Urinary bladder (tissue), 4 donors: ENCODE data around the gene SCEL. TPM values are rescaled to one million over a fixed set of nuclear protein-coding genes. Genes with fewer than 3 reads are reported as not detected.

ENCODE experiments used
- DNase-seq: peaks from one replicate; pipeline ENCODE4 v3.0.0-alpha.2; 2015; ENCODE audit errors: extremely low spot score
- H3K27ac ChIP-seq: one replicate; pipeline ENCODE4 v1.5.1; 2013; ENCODE audit warnings: low read depth, mild to moderate bottlenecking, moderate library complexity
- H3K36me3 ChIP-seq: one replicate; pipeline ENCODE4 v1.6.1; 2013; ENCODE audit warnings: mild to moderate bottlenecking, moderate library complexity; ENCODE audit not compliant: insufficient read depth
- H3K4me1 ChIP-seq: one replicate; pipeline ENCODE4 v1.6.1; 2013; ENCODE audit warnings: mild to moderate bottlenecking, moderate library complexity; ENCODE audit not compliant: insufficient read depth
- H3K4me3 ChIP-seq: one replicate; pipeline ENCODE4 v1.5.1; 2013; ENCODE audit warnings: low read depth, low read length
- WGBS: extraction: QIAGEN DNeasy Blood & Tissue Kit; methylation state at CpG from one replicate; pipeline ENCODE4 v1.1.7; 2013; 5-methylcytosine and 5-hydroxymethylcytosine counted together
- polyA plus RNA-seq: library from polyadenylated mRNA; stranded (reverse); fragments of 200-250 nt; gene quantifications from one replicate; pipeline ENCODE4 v1.2.3, GENCODE V29; 2013
- total RNA-seq: library from RNA; depleted of rRNA; stranded (reverse); fragments of >200 nt; gene quantifications from one replicate; pipeline ENCODE4 v1.2.3, GENCODE V29; 2014
- donor health status: healthy with polysubstance abuse.
- donor health status: healthy.

Gene SCEL, protein sequence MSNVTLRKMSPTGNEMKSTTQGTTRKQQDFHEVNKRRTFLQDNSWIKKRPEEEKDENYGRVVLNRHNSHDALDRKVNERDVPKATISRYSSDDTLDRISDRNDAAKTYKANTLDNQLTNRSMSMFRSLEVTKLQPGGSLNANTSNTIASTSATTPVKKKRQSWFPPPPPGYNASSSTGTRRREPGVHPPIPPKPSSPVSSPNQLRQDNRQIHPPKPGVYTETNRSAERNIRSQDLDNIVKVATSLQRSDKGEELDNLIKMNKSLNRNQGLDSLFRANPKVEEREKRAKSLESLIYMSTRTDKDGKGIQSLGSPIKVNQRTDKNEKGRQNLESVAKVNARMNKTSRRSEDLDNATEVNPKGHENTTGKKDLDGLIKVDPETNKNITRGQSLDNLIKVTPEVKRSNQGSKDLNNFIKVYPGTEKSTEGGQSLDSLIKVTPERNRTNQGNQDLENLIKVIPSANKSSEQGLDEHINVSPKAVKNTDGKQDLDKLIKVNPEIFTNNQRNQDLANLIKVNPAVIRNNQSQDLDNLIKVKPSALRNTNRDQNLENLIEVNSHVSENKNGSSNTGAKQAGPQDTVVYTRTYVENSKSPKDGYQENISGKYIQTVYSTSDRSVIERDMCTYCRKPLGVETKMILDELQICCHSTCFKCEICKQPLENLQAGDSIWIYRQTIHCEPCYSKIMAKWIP
- total RNA-seq (0.69 TPM), polyA plus RNA-seq (not detected)

DNA sequence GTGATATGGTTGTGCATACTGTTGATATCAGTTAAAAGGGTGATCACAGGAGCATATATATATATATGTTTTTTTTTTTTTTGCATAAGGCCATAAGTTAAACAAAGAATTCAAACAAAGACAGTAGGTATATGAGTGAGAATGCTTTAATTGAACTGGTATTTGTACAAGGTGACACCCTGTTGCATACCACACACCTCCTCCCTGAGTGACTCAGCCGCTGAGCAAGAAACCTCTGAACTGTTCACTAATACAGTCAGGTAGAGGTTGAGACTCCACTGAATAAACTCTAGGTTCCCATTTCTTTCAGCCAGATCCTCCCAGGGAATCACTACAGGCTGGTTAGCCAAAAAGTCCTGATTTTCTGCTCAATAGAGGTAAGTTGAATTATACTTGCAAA is at the start of gene SCEL:
Gene SCEL, plus strand, starts transcription at position 259 of the 400 bp plus-strand sequence. CDS start 20,170 bp downstream, outside the sequence.
- Histone ChIP-seq H3K36me3 (no peaks in the 10 kb centered on the region), H3K4me3 (no peak within 1 kb of the TSS), H3K4me1 (no peaks in the 10 kb centered on the region), H3K27ac (no peak within 1 kb of the TSS)
- 71% methylated on average over 1 of the region's 1 CpG for WGBS
- DNase-seq = no peak

DNA sequence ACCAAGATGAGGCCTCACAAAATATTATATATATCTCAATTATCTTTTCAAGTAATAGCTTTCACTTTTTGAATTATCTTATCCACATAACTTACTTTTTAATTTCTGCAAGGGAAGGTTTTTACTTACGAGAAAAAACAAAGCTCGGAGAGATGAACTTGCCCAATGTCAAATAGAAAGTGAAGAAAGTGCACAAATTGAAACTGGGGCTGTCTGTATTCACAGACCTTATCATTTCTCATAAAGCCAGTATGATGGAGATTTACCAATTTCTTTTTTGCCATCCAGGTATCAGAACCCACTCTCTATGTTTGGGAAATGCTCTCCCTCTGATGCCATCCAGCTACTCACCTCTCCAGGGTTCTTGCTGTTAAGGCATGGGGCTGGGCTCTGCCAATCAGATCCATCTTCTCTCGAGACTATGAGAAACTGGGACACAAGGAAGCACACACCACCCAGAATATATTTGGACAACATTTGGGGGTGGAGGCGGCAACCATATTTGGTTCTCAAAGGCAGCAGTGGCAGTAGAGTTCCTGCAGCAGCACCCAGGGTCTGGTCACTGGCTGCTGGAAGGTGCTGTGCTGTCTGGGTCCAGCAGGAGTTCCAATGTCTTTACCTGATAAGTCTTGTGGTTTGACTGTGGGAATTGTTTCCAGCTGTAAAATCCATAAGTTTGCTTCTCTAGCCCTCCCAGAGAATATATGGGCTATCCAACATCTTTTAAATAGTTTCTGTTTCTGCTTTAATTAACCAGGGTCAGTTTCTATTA is 45.8 kb upstream of the SCEL start:
- WGBS = 91% methylated on average over 4 of the region's 4 CpGs
- H3K27ac ChIP-seq = no peak overlapping the region
- DNase-seq = no peak
- H3K36me3 ChIP-seq = no peaks in the 10 kb centered on the region
- H3K4me1 ChIP-seq = no peaks in the 10 kb centered on the region
- no peak overlapping the region for H3K4me3 ChIP-seq

DNA sequence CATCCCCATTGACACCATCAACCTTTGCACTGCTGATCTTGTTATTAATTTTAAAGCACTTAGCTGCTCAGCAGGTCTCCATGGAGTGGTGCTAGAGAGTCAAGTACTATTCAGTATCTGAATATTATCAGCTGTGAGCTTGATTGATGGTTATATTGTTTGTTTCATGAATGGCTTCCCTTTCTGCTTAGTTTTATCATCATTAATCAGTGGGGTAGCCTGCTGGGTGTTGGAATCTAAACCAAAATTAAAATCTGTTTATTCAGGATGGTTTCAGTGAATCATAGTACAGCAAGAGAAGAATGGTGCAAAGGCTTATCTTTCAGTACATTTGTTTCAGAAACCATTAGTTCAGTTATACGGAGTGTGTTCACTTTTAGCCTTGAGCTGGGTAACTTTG is 42.5 kb upstream of the SCEL start:
- no peak for DNase-seq
- H3K27ac ChIP-seq = peak overlapping the region; percentile 10
- no peak overlapping the region for H3K4me3 ChIP-seq
- H3K4me1 ChIP-seq = no peaks in the 10 kb centered on the region
- H3K36me3 ChIP-seq = no peaks in the 10 kb centered on the region
- 7% methylated on average over 1 of the region's 1 CpG for WGBS

DNA sequence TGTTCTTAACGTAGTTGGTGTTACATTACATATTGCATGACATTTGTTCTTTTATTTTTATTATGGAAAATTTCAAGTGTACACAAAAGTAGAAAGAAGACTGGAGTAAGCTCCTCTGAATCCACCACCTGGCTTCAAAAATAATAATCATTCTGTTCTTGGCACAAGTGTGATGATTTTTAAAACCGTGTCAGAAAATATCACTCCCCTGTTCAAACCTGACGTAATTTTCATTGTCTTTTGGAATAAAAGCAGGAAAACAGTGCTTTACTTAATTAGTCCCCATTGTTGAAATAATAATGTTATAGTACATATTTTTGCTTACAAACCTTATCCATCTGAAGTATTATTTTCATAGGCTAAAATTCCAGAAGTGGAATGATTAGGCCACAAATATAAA is 41.3 kb upstream of the SCEL start:
- Histone ChIP-seq H3K4me1 (no peaks in the 10 kb centered on the region), H3K4me3 (no peak overlapping the region)
- 75% methylated on average over 3 of the region's 3 CpGs for WGBS

DNA sequence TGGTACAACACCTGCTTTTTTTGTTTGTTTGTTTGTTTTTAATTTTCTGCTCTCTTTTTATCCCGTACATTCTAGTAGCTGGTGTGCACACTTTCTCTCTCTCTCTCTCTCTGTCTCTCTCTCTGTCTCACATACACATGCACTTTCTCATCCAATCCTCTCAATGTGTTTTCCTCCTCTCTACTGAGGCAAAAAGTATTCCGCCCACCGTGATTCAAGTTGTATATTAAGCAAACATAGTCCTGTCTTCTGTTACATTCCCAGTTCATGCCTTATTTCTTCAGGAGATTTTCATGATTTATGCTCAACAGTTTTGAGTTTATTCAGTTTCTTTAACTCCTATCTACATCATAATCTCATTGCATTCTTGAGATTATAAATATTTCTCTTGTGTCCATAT is 38.2 kb upstream of the SCEL start:
- Histone ChIP-seq H3K4me3 (no peak overlapping the region), H3K36me3 (no peaks in the 10 kb centered on the region), H3K27ac (no peak overlapping the region), H3K4me1 (no peaks in the 10 kb centered on the region)
- DNase-seq = no peak
- 27% methylated on average over 3 of the region's 3 CpGs for WGBS

More for the DNA sequence above, 41.3 kb upstream of the SCEL start:
- DNase-seq = no peak
- no peak overlapping the region for H3K27ac ChIP-seq
- H3K36me3 ChIP-seq = no peaks in the 10 kb centered on the region

DNA sequence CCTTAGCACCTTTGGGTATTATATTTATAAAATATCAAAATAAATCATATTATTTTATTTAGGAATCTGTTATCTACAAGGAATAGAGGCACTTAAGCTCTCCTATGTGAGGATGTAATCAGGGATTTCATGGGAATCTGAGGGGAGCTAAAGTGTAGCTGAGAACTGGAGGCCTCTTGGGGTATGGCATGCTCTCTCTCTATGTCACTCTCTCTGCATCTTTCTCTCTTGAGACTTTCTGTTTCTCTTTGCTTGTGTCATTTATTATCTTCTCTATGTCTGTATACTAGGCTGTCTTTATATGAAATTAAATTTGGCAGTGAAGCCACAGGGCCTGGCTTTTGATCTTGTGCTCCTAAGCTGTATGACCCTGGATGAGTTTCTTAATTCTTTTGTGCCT is 37.7 kb upstream of the SCEL start:
- no peak overlapping the region for H3K4me3 ChIP-seq
- H3K27ac ChIP-seq = no peak overlapping the region
- no peak for DNase-seq
- no peaks in the 10 kb centered on the region for H3K4me1 ChIP-seq
- H3K36me3 ChIP-seq = no peaks in the 10 kb centered on the region

DNA sequence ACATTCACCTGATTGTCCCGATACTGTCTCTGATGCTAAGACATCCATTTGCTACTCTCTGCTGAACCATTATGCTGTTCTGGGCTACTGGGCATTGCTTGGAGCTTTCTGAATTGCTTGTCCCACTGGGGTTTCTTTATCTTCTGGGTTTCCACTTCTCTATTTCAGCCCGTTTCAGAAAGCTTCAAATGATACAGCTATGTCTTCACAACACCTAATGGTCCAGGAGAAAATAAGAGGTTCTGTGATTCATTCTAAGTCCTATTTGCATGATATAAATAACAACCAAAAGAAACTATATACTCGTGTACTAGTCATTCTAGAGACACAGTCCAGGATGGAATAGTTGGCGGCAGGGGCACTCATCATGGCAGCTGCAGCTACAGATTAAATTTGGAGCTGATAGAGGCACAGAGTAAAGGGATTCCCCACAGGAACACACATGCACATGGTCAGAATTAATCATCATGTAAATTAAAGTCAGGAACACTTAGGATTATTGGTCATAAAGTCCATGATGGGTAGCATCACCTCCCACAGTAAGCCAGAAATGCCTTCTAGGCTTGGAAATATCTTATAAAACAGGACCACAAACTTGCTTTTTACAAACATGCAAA is 33.3 kb upstream of the SCEL start:
- no peak for DNase-seq
- 83% methylated on average over 4 of the region's 4 CpGs for WGBS
- Histone ChIP-seq H3K27ac (no peak overlapping the region), H3K36me3 (no peaks in the 10 kb centered on the region), H3K4me1 (no peaks in the 10 kb centered on the region), H3K4me3 (no peak overlapping the region)

DNA sequence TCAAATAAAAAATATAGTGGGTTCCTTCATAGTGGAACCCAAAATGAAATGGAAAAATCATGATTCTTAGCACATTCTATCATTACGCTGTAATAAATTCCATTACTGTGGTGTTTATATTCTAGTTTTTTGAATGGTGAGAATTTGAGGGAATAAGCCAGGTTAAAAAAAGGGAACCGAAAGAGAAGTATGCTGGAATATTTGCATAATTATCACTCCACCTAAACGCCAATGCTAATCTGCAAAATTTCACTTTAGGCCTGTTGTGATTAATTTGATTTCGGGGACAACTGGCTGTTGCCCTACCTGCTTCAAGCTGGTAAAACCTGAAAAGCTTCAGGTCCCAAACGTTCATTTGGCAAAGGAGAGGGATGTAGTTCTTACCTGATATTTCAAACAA is 32.1 kb upstream of the SCEL start:
- Histone ChIP-seq H3K4me3 (no peak overlapping the region), H3K4me1 (no peaks in the 10 kb centered on the region), H3K36me3 (no peaks in the 10 kb centered on the region), H3K27ac (no peak overlapping the region)
- WGBS = 76% methylated on average over 5 of the region's 5 CpGs
- DNase-seq = no peak

DNA sequence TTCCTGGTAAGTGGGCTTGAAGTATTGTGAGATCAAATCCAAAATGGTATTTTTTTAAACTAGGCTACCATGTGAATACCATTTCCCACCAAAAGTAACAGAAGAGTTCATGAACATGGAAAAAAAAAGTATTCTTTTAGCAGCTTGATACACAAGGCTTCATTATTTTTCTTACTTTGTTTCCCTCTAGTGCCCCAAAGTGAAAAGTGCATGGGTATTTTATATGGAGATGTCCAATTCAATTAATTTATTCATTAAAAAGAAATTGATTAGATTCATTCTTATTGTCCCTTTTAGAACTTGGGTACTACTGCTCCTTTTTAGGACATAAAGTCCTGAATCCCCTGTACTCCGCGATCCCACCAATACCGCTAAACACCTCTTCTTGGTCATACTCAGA is 28.6 kb upstream of the SCEL start:
- Histone ChIP-seq H3K4me3 (no peak overlapping the region), H3K4me1 (no peaks in the 10 kb centered on the region), H3K27ac (no peak overlapping the region), H3K36me3 (no peaks in the 10 kb centered on the region)
- WGBS = 95% methylated on average over 3 of the region's 3 CpGs
- DNase-seq = no peak

DNA sequence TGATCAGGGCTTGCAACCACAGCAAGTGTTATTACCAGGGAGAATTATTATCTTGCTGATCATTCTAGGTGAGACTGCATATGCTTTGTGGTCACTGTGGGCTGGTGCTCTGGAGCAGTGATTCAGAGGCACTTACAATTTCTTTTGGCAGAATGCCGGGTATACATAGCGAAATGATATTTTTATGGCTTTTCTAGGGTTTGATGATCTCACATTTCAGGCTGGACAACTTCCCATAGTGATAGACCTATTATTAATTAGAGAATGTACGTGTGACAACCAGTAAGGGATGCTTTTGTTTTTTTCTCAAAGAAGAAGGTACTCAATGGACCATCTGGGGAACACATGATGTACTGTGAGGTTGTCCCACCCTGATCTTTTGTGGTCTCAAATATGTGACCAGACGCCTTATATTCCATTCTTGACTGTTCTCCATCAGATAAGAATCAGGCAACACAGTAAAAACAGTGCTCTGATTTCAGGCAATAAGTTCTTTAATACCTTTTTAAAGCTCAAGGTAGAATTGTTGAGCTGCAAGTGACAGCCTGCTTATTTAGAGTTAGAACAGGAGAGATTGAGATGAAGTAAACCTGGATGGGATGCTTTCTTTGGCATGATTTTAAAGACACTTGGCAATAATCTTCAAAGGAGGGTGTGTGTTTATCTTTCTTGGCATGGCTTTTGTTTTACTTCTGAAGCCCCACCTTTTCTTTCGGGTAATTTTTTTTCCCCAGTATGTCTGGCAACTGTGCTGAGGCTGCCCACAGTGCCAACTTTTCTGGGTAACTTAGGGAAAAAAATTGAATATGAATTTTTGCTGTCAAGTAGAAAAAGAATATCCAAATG is 27.4 kb upstream of the SCEL start:
- Histone ChIP-seq H3K4me3 (no peak overlapping the region), H3K36me3 (no peaks in the 10 kb centered on the region), H3K27ac (no peak overlapping the region), H3K4me1 (no peaks in the 10 kb centered on the region)
- WGBS = 31% methylated on average over 5 of the region's 5 CpGs
- DNase-seq = no peak

DNA sequence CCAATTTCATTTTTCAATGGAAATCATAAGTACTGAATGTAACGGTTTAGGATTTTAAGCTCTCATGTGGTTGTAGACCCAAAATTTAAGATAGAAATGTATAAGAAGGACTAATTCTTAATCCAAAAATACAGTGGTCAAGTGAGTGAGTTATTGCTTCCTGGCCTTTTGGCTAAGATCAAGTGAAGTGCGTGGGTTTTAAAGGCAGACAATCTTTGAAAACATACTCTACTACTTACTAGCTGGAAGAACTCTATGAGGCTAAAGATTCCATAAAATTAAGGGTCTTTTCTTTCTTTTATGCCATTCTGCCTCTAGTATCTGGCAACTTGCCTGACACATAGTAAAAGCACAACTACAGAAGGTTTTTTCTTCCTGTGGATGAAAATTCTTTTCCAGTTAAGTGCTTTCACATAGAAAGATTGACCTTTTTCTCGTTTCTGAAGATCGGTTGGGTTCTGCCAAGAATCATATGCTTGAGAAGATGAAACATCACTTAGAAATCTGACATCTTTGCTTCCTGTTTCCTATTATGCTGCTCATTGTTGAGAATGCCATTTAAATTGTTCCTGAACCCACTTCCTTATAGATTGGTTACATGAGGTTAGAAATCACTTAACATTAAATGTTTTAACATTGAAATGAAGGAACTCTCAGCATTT is 26.4 kb upstream of the SCEL start:
- H3K27ac ChIP-seq = no peak overlapping the region
- no peak for DNase-seq
- no peaks in the 10 kb centered on the region for H3K36me3 ChIP-seq
- H3K4me3 ChIP-seq = no peak overlapping the region
- 30% methylated on average over 4 of the region's 4 CpGs for WGBS
- no peaks in the 10 kb centered on the region for H3K4me1 ChIP-seq

DNA sequence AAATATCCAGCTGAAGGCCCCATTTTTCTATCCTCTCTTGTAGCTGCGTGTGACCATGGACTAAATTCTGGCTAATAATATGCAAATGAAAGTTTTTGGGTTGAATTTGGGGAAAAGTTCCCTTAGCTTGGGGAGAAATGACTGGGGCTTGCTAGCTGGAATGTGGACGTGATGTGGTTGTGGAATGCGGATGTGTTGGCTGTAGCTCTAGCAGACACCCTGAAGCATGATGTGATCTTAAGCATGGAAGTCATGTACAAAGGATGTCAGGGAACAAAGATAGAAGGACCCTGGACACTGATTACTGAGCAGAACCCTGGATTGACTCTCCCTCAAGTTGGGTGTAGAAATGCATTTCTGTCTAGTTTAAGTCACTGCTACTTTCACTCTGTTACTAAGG is 25.4 kb upstream of the SCEL start:
- Histone ChIP-seq H3K4me3 (no peak overlapping the region), H3K36me3 (no peaks in the 10 kb centered on the region), H3K27ac (no peak overlapping the region), H3K4me1 (no peaks in the 10 kb centered on the region)
- DNase-seq = no peak
- WGBS = 94% methylated on average over 3 of the region's 3 CpGs
